K562 (cell line): ENCODE measurements around the gene ROM1. TPM values are rescaled to one million over a fixed set of nuclear protein-coding genes. Genes with fewer than 3 reads are reported as not detected.

Experiments used
- ATAC-seq: fragments of 200-7000 bp; cut with Tn5 transposase; 3 replicates; pipeline ENCODE4 v1.9.1; 2020; ENCODE audit warnings: moderate library complexity
- BruUV-seq: library from RNA; stranded (reverse); fragments of 400-500 nt; replicated peaks from 2 replicates; lab custom pipeline; 2021; lab: Mats Ljungman, UMichigan
- CTCF ChIA-PET: fragments of 300-600 bp; formaldehyde crosslinking; extraction: SDS; loops from one replicate; lab custom pipeline; 2021; ENCODE audit warnings: low intra/inter-chr PET ratio; lab: Yijun Ruan, JAX
- POLR2A ChIA-PET: fragments of 300-600, 350-650 bp; sonication (Branson Sonifier 250); formaldehyde crosslinking; extraction: SDS; loops from one replicate; lab custom pipeline; 2021; ENCODE audit warnings: antibody characterized with exemption, inconsistent platforms; lab: Yijun Ruan, JAX
- DNase-seq, 4 experiments: peaks; one replicate each; pipeline versions ENCODE4 v3.0.0 to v3.0.0-alpha.2; 2011 to 2018; ENCODE audit warnings: low spot score in 3 of 4, mixed read lengths in 3 of 4; ENCODE audit errors: extremely low read depth in 1 of 4
- FAIRE-seq: peaks from 2 replicates; lab custom pipeline; 2011; peaks lifted over from hg19 to GRCh38; lab: Jason Lieb, UNC
- H2AFZ ChIP-seq: 2 replicates; pipeline ENCODE4 v1.6.0; 2011; ENCODE audit warnings: low read depth, low read length, control low read depth, inconsistent platforms
- H3K27ac ChIP-seq: fragments of 200-600 bp; 3 replicates; pipeline ENCODE4 v1.8.0; 2011; ENCODE audit warnings: low read depth, mild to moderate bottlenecking, control low read depth, inconsistent platforms, low read length, moderate library complexity, mixed read lengths; ENCODE audit errors: extremely low read depth
- H3K27me3 ChIP-seq, 2 experiments: fragments of 300-600 bp in 1 of 2; 2 replicates in 1 of 2; 3 replicates in 1 of 2; pipeline versions ENCODE4 v1.6.0 to v1.8.0; 2011; ENCODE audit warnings: inconsistent platforms in 2 of 2, low read length in 2 of 2, mild to moderate bottlenecking in 1 of 2, mixed read lengths in 1 of 2, moderate library complexity in 1 of 2; ENCODE audit not compliant: control insufficient read depth in 2 of 2, insufficient read depth in 2 of 2
- H3K36me3 ChIP-seq: fragments of 300-600 bp; 3 replicates; pipeline ENCODE4 v1.8.0; 2011; ENCODE audit warnings: mild to moderate bottlenecking, low read length, inconsistent platforms; ENCODE audit not compliant: control insufficient read depth, insufficient read depth
- H3K4me1 ChIP-seq, 2 experiments: fragments of 200-600 bp in 1 of 2; replicated peaks in 1 of 2; 2 replicates in 1 of 2; 3 replicates in 1 of 2; pipeline versions ENCODE4 v1.5.1 to v1.8.0; 2011; ENCODE audit warnings: inconsistent platforms in 2 of 2, low read length in 2 of 2, mild to moderate bottlenecking in 1 of 2, mixed read lengths in 1 of 2, moderate library complexity in 1 of 2; ENCODE audit not compliant: control insufficient read depth in 2 of 2, insufficient read depth in 2 of 2
- H3K4me2 ChIP-seq: 2 replicates; pipeline ENCODE4 v1.6.1; 2011; ENCODE audit warnings: low read length, control low read depth, inconsistent platforms, mixed read lengths; ENCODE audit not compliant: insufficient read depth
- H3K4me3 ChIP-seq: fragments of 200-600 bp; sonication (generic), shearing (Covaris generic); 2 replicates; pipeline ENCODE4 v1.5.1; 2016; ENCODE audit warnings: control low read depth, inconsistent platforms
- H3K79me2 ChIP-seq: fragments of 200-600 bp; 3 replicates; pipeline ENCODE4 v1.8.0; 2011; ENCODE audit warnings: low read length, inconsistent platforms; ENCODE audit not compliant: control insufficient read depth, insufficient read depth
- H3K9ac ChIP-seq, 2 experiments: 2 replicates each; pipeline versions ENCODE4 v1.6.0 to v1.6.1; 2011; ENCODE audit warnings: low read depth in 2 of 2, low read length in 2 of 2, control low read depth in 1 of 2, inconsistent platforms in 1 of 2, mild to moderate bottlenecking in 1 of 2, mixed read lengths in 1 of 2; ENCODE audit not compliant: insufficient read depth in 1 of 2
- H3K9me1 ChIP-seq: one replicate; pipeline ENCODE4 v1.6.0; 2011; ENCODE audit warnings: inconsistent platforms, mild to moderate bottlenecking, low read length, moderate library complexity; ENCODE audit not compliant: control insufficient read depth, insufficient read depth
- H3K9me3 ChIP-seq: replicated peaks from 2 replicates; pipeline ENCODE4 v1.5.1; 2011; ENCODE audit warnings: low read depth, low read length, inconsistent platforms; ENCODE audit not compliant: control insufficient read depth, insufficient read depth
- H4K20me1 ChIP-seq: replicated peaks from 2 replicates; pipeline ENCODE4 v1.6.1; 2011; ENCODE audit warnings: low read length, inconsistent platforms, mixed read lengths; ENCODE audit not compliant: control insufficient read depth, insufficient read depth
- ASH1L ChIP-seq: fragments of 450-650 bp; IDR thresholded peaks from 2 replicates; pipeline ENCODE4 v1.6.1; 2018; ENCODE audit warnings: borderline replicate concordance, mild to moderate bottlenecking, low read depth; ENCODE audit not compliant: partially characterized antibody
- DIDO1 ChIP-seq: fragments of 450-650 bp; IDR thresholded peaks from 2 replicates; pipeline ENCODE4 v1.6.1; 2016; ENCODE audit warnings: low read depth, missing biosample characterization, missing genetic modification characterization
- ETV6 ChIP-seq, 3 experiments: fragments of 150-350 bp in 1 of 3; sonication (generic) in 1 of 3; formaldehyde crosslinking in 1 of 3; IDR thresholded peaks; 2 replicates each; pipeline versions ENCODE4 v1.6.1 to v1.8.0; 2014 to 2022; ENCODE audit warnings: borderline replicate concordance in 2 of 3, low read depth in 2 of 3, antibody characterized with exemption in 1 of 3, low read length in 1 of 3, mild to moderate bottlenecking in 1 of 3, missing genetic modification reagents in 1 of 3
- HCFC1 ChIP-seq: IDR thresholded peaks from 2 replicates; pipeline ENCODE4 v1.6.1; 2012; ENCODE audit warnings: low read depth, low read length, improper control_type of control experiment
- MAFK ChIP-seq: IDR thresholded peaks from 2 replicates; pipeline ENCODE4 v1.6.1; 2011; ENCODE audit warnings: low read length, improper control_type of control experiment
- MCM7 ChIP-seq, 2 experiments: fragments of 450-650 bp; IDR thresholded peaks; 2 replicates each; pipeline ENCODE4 v1.6.1; 2016 to 2018
- MTA1 ChIP-seq: fragments of 450-650 bp; IDR thresholded peaks from 2 replicates; pipeline ENCODE4 v1.6.1; 2017; ENCODE audit warnings: borderline replicate concordance
- NUFIP1 ChIP-seq: fragments of 450-650 bp; IDR thresholded peaks from 2 replicates; pipeline ENCODE4 v1.6.1; 2018; ENCODE audit not compliant: partially characterized antibody
- POLR3G ChIP-seq: IDR thresholded peaks from 2 replicates; pipeline ENCODE4 v1.6.1; 2011; ENCODE audit not compliant: insufficient read length, insufficient replicate concordance; ENCODE audit errors: extremely low read depth
- RBM17 ChIP-seq: fragments of 200-400 bp; formaldehyde crosslinking; IDR thresholded peaks from 2 replicates; pipeline ENCODE4 v1.6.1; 2017; ENCODE audit warnings: low read depth, mild to moderate bottlenecking, low read length, borderline replicate concordance
- SAP30 ChIP-seq: fragments of 200-600 bp; sonication (generic); IDR thresholded peaks from 2 replicates; pipeline ENCODE4 v1.6.1; 2012; ENCODE audit warnings: borderline replicate concordance, low read depth, mild to moderate bottlenecking, moderate library complexity, low read length, control low read depth, inconsistent platforms; ENCODE audit not compliant: insufficient read depth, poor library complexity, severe bottlenecking
- TFAM ChIP-seq: fragments of 250-450 bp; sonication (Bioruptor Pico); conservative IDR thresholded peaks from 2 replicates; pipeline ENCODE4 v1.5.0; 2021; ENCODE audit warnings: mild to moderate bottlenecking, moderate library complexity
- XRCC3 ChIP-seq: fragments of 450-650 bp; IDR thresholded peaks from 2 replicates; pipeline ENCODE4 v1.6.1; 2017; ENCODE audit warnings: mild to moderate bottlenecking, moderate library complexity
- ZNF384 ChIP-seq: IDR thresholded peaks from 2 replicates; pipeline ENCODE4 v1.6.1; 2012; ENCODE audit warnings: low read depth, low read length, improper control_type of control experiment
- WGBS: fragments of 100-300 bp; shearing (Covaris generic); methylation state at CpG from one replicate; pipeline ENCODE4 v1.1.6; 2016; ENCODE audit warnings: low coverage, mixed read lengths; ENCODE audit not compliant: insufficient coverage; ENCODE audit errors: missing lambda C conversion rate; 5-methylcytosine and 5-hydroxymethylcytosine counted together
- in situ Hi-C: fragments of 300-500 bp; cut with MboI; formaldehyde crosslinking; loops from 4 replicates; pipeline ENCODE4 v1.15.0; 2018; ENCODE audit warnings: inconsistent platforms, mixed read lengths
- intact Hi-C: fragments of 100-400 bp; cut with micrococcal nuclease; formaldehyde crosslinking; loops from 2 replicates; pipeline ENCODE4 v1.14.2; 2022
- polyA plus RNA-seq, 8 experiments: library from polyadenylated mRNA; depleted of rRNA in 4 of 8; stranded (reverse) in 5 of 8; unstranded in 3 of 8; fragments of >200 nt; fragmentation: Nextera tagmentation in 2 of 8; fragmentation: Illumina TruSeq in 1 of 8; extraction: Ambion mirVana in 2 of 8; extraction: Trizol in 1 of 8; gene quantifications; 2 replicates each; pipeline versions ENCODE4 v1.2.1 to v1.2.3, GENCODE V29; 2011 to 2014; ENCODE audit warnings: inconsistent platforms in 1 of 8, missing spikeins in 1 of 8
- total RNA-seq, 7 experiments: library from RNA; depleted of rRNA in 6 of 7; stranded (reverse); fragments of >200 nt in 6 of 7; fragmentation: Illumina TruSeq in 2 of 7; extraction: Trizol in 2 of 7; gene quantifications; 2 replicates each; pipeline versions ENCODE4 v1.2.1 to v1.2.3, GENCODE V29; 2011 to 2021; ENCODE audit warnings: low replicate concordance in 1 of 7
- TF ChIP-seq, protein P1 (sequence below): fragments of 250-450 bp; sonication (Bioruptor Pico); IDR thresholded peaks from 2 replicates; pipeline ENCODE4 v1.4.0; 2020; ENCODE audit warnings: mild to moderate bottlenecking, moderate library complexity
- TF ChIP-seq, protein P2 (sequence below): fragments of 250-450 bp; sonication (Bioruptor Pico); IDR thresholded peaks from 2 replicates; pipeline ENCODE4 v1.5.0; 2020; ENCODE audit warnings: mild to moderate bottlenecking, borderline replicate concordance

Gene ROM1
- total and polyA plus RNA-seq, 9 of the 15 experiments (the other 6 are each of a cell fraction or from before 2014, with no cell fraction given), result 0.75 to 4.0 (median 2.6) TPM

- FAIRE-seq, result no peak
- Histone ChIP-seq H3K27ac (0 out of 3 replicates have a peak overlapping the region, but pooled peaks have one; percentile 34), H3K9me3 (no peaks in the 10 kb centered on the region), H3K4me2 (no peak overlapping the region), H3K27me3 (no peaks in the 10 kb centered on the region), H3K36me3 (peaks cover 92% of the 10 kb centered on the region), H3K9ac (no peak overlapping the region), H4K20me1 (peaks cover 14% of the 10 kb centered on the region), H3K4me1 (peaks cover 3 to 10% of the 10 kb centered on the region in 2 experiments; a peak in 2 of 5 replicates), H3K4me3 (no peak overlapping the region), H3K9me1 (no peaks in the 10 kb centered on the region), H2AFZ (no peak overlapping the region), H3K79me2 (peaks cover 67% of the 10 kb centered on the region)
- in situ Hi-C loops (no loop called here), intact Hi-C loops (no loop called here)
- no peak for ATAC-seq
- POLR2A ChIA-PET, result interaction anchor here (0.7 to 1.9 kb wide), 9 partner anchors 7 to 141 kb away, joined by 3 to 5 read pairs (median 3); partner anchors contain the start of genes C11orf98, CSKMT and EEF1G
- WGBS, result 87% methylated on average over 5 of the region's 5 CpGs
- BruUV-seq, result no TSS peak
- CTCF ChIA-PET, result no interaction called here
- TF ChIP-seq, protein P1, sequence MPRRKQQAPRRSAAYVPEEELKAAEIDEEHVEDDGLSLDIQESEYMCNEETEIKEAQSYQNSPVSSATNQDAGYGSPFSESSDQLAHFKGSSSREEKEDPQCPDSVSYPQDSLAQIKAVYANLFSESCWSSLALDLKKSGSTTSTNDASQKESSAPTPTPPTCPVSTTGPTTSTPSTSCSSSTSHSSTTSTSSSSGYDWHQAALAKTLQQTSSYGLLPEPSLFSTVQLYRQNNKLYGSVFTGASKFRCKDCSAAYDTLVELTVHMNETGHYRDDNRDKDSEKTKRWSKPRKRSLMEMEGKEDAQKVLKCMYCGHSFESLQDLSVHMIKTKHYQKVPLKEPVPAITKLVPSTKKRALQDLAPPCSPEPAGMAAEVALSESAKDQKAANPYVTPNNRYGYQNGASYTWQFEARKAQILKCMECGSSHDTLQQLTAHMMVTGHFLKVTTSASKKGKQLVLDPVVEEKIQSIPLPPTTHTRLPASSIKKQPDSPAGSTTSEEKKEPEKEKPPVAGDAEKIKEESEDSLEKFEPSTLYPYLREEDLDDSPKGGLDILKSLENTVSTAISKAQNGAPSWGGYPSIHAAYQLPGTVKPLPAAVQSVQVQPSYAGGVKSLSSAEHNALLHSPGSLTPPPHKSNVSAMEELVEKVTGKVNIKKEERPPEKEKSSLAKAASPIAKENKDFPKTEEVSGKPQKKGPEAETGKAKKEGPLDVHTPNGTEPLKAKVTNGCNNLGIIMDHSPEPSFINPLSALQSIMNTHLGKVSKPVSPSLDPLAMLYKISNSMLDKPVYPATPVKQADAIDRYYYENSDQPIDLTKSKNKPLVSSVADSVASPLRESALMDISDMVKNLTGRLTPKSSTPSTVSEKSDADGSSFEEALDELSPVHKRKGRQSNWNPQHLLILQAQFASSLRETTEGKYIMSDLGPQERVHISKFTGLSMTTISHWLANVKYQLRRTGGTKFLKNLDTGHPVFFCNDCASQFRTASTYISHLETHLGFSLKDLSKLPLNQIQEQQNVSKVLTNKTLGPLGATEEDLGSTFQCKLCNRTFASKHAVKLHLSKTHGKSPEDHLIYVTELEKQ (CRISPR knock-in tag), result no peak
- no peak for TF ChIP-seq MAFK
- no peak for TF ChIP-seq ETV6 (IDR thresholded peaks at IDR 0.05; ENCODE audit: borderline replicate concordance in 1 of 2, low read depth in 2 of 2, low read length in 1 of 2)
- TF ChIP-seq ETV6 (CRISPR knock-in tag; IDR thresholded peaks at IDR 0.05; ENCODE audit: borderline replicate concordance), result no peak
- no peak for TF ChIP-seq ZNF384
- TF ChIP-seq NUFIP1, result no peak
- TF ChIP-seq XRCC3, result no peak
- TF ChIP-seq DIDO1 (tag), result no peak
- no peak for TF ChIP-seq ASH1L
- TF ChIP-seq, protein P2, sequence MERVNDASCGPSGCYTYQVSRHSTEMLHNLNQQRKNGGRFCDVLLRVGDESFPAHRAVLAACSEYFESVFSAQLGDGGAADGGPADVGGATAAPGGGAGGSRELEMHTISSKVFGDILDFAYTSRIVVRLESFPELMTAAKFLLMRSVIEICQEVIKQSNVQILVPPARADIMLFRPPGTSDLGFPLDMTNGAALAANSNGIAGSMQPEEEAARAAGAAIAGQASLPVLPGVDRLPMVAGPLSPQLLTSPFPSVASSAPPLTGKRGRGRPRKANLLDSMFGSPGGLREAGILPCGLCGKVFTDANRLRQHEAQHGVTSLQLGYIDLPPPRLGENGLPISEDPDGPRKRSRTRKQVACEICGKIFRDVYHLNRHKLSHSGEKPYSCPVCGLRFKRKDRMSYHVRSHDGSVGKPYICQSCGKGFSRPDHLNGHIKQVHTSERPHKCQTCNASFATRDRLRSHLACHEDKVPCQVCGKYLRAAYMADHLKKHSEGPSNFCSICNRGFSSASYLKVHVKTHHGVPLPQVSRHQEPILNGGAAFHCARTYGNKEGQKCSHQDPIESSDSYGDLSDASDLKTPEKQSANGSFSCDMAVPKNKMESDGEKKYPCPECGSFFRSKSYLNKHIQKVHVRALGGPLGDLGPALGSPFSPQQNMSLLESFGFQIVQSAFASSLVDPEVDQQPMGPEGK, result no peak
- TF ChIP-seq POLR3G, result no peak
- TF ChIP-seq TFAM (CRISPR knock-in tag), result no peak
- no peak for TF ChIP-seq HCFC1
- TF ChIP-seq RBM17, result no peak
- no peak for TF ChIP-seq SAP30
- no peak for TF ChIP-seq MCM7 (IDR thresholded peaks at IDR 0.05)
- no peak for TF ChIP-seq MTA1
- DNase-seq, result no peak
These were observed 47.8 kb upstream of the ROM1 start for GRCh38 chr11:62565100-62565802.
